Measurements from ENCODE around the gene OR52N1.

Gene OR52N1

GRCh38 chr11:5815534-5815933 is 24.5 kb upstream of the OR52N1 start:
- TF ChIP-seq CTCF (IDR thresholded peaks at IDR 0.05; ENCODE audit: poor library complexity, severe bottlenecking): no peak
- Histone ChIP-seq H3K9me3 (ENCODE audit: severe bottlenecking) (no peaks in the 10 kb centered on the region), H3K27me3 (ENCODE audit: insufficient read depth, poor library complexity, severe bottlenecking) (no peaks in the 10 kb centered on the region), H3K36me3 (ENCODE audit: low read depth) (no peaks in the 10 kb centered on the region), H3K4me3 (ENCODE audit: severe bottlenecking) (no peak overlapping the region), H3K4me1 (ENCODE audit: insufficient read depth, poor library complexity, severe bottlenecking) (no peaks in the 10 kb centered on the region), H3K27ac (ENCODE audit: poor library complexity, severe bottlenecking) (no peak overlapping the region)
- ATAC-seq (ENCODE audit: low read depth) (no peak), DNase-seq (ENCODE audit: low spot score) (no peak)

GRCh38 chr11:5809905-5810795 is 19.1 kb upstream of the OR52N1 start:
- H3K4me1 ChIP-seq (ENCODE audit: insufficient read depth, poor library complexity, severe bottlenecking): no peaks in the 10 kb centered on the region
- TF ChIP-seq CTCF (IDR thresholded peaks at IDR 0.05; ENCODE audit: poor library complexity, severe bottlenecking): no peak
- ATAC-seq (ENCODE audit: low read depth) (no peak), DNase-seq (ENCODE audit: low spot score) (no peak)
- no peaks in the 10 kb centered on the region for H3K36me3 ChIP-seq (ENCODE audit: low read depth)
- peaks cover 17% of the 10 kb centered on the region for H3K27me3 ChIP-seq (ENCODE audit: insufficient read depth, poor library complexity, severe bottlenecking)
- H3K9me3 ChIP-seq (ENCODE audit: severe bottlenecking): no peaks in the 10 kb centered on the region
- no peak overlapping the region for H3K4me3 ChIP-seq (ENCODE audit: severe bottlenecking)
- H3K27ac ChIP-seq (ENCODE audit: poor library complexity, severe bottlenecking): no peak overlapping the region

DNA sequence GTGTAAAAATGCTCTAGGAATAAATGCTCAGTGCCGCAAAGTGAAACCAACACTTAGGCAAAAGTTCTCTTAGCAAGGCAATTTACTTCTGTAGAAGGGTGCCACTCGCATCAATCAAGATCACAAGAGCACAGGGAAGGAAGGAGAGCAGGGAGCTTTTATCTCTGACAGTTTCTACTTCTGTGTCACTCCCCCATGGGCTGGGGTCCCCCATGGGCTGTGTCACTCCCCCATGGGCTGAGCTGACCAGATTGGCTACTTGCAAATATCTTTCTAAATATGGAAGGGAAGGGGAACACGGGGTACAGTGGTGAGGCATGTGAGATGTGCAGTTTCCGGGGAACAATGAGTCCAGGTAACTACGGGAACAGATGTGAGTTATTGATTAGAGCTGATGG is 18.1 kb upstream of the OR52N1 start:
- no peak for DNase-seq (ENCODE audit: low spot score)
- no peaks in the 10 kb centered on the region for H3K36me3 ChIP-seq (ENCODE audit: low read depth)
- H3K4me3 ChIP-seq (ENCODE audit: severe bottlenecking): peak overlapping the region; percentile 26
- TF ChIP-seq CTCF (IDR thresholded peaks at IDR 0.05; ENCODE audit: poor library complexity, severe bottlenecking): no peak
- no peaks in the 10 kb centered on the region for H3K9me3 ChIP-seq (ENCODE audit: severe bottlenecking)
- H3K4me1 ChIP-seq (ENCODE audit: insufficient read depth, poor library complexity, severe bottlenecking): no peaks in the 10 kb centered on the region
- peaks cover 17% of the 10 kb centered on the region for H3K27me3 ChIP-seq (ENCODE audit: insufficient read depth, poor library complexity, severe bottlenecking)
- ATAC-seq (ENCODE audit: low read depth): peak; percentile 20; the same call in 1 of the 3 replicates
- H3K27ac ChIP-seq (ENCODE audit: poor library complexity, severe bottlenecking): no peak overlapping the region

DNA sequence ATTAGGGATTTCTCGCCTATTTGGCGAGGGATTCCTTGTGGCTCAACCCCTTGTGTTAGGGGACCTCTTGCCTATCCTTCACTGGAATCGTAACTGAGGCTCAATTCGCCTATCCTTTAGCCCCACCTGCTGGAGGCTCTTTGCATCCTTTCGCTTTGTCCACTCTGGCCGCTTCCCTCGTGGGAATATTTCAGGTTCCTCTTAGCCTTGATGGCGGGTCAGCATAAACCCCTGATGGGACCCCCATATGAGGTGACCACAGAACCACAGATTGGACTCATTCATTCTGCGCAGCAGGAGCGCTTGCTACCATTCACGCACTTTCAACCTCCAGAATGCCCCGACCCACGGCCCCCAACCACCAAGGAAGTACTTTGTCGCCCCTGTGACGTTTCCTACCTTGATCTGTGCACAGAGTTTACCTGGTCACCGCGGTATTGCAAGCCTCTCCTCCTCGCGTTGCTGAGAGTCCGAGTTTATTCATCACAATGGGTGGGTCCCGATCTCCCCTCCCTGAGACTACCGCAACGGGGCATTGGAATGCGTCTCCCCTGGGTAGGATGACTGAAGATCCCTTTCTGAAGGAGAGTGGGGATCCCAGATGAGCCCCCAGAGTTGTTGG is 17.5 kb upstream of the OR52N1 start, which contains the start of gene OR52N2:
Gene OR52N2, plus strand, starts transcription at position 425 of the 622 bp plus-strand sequence. CDS start 11,412 bp downstream, outside the sequence.
- Histone ChIP-seq H3K27me3 (ENCODE audit: insufficient read depth, poor library complexity, severe bottlenecking) (peaks cover 17% of the 10 kb centered on the region), H3K27ac (ENCODE audit: poor library complexity, severe bottlenecking) (no peak within 1 kb of the TSS), H3K9me3 (ENCODE audit: severe bottlenecking) (no peaks in the 10 kb centered on the region), H3K36me3 (ENCODE audit: low read depth) (no peaks in the 10 kb centered on the region), H3K4me1 (ENCODE audit: insufficient read depth, poor library complexity, severe bottlenecking) (no peaks in the 10 kb centered on the region), H3K4me3 (ENCODE audit: severe bottlenecking) (peak within 1 kb of the TSS; percentile 26)
- no peak for DNase-seq (ENCODE audit: low spot score)
- ATAC-seq (ENCODE audit: low read depth): peak; percentile 88
- peak; percentile 78 for TF ChIP-seq CTCF (IDR thresholded peaks at IDR 0.05; ENCODE audit: poor library complexity, severe bottlenecking)

Data from RWPE2 (cell line).